Astrocyte (in vitro differentiated cells and primary cell): ENCODE results near the gene MYO1C. TPM values are rescaled to one million over a fixed set of nuclear protein-coding genes. Genes with fewer than 3 reads are reported as not detected.
A peak's percentile ranks its signal among the peaks of the same experiment; 100 is the strongest.

ENCODE experiments used
- DNase-seq: peaks from one replicate; pipeline ENCODE4 v3.0.0-alpha.2; 2010; ENCODE audit warnings: low read depth
- FAIRE-seq: peaks from 2 replicates; lab custom pipeline; 2011; peaks lifted over from hg19 to GRCh38; lab: Jason Lieb, UNC
- H2AFZ ChIP-seq: 2 replicates; pipeline ENCODE4 v1.6.0; 2012; ENCODE audit warnings: low read depth, low read length, inconsistent platforms
- H3K27ac ChIP-seq: 2 replicates; pipeline ENCODE4 v1.5.1; 2011; ENCODE audit warnings: low read depth, low read length, inconsistent platforms
- H3K27me3 ChIP-seq: 2 replicates; pipeline ENCODE4 v1.6.0; 2011; ENCODE audit warnings: low read length, inconsistent platforms; ENCODE audit not compliant: insufficient read depth
- H3K36me3 ChIP-seq: 2 replicates; pipeline ENCODE4 v1.5.1; 2011; ENCODE audit warnings: low read length, inconsistent platforms; ENCODE audit not compliant: insufficient read depth
- H3K4me1 ChIP-seq: 2 replicates; pipeline ENCODE4 v1.5.1; 2011; ENCODE audit warnings: low read length, inconsistent platforms; ENCODE audit not compliant: insufficient read depth
- H3K4me2 ChIP-seq: 2 replicates; pipeline ENCODE4 v1.6.0; 2012; ENCODE audit warnings: low read length, inconsistent platforms
- H3K4me3 ChIP-seq: 2 replicates; pipeline ENCODE4 v1.5.1; 2011; ENCODE audit warnings: low read depth, mild to moderate bottlenecking, low read length, inconsistent platforms; ENCODE audit not compliant: insufficient read depth
- H3K79me2 ChIP-seq: 2 replicates; pipeline ENCODE4 v1.6.0; 2012; ENCODE audit warnings: mild to moderate bottlenecking, low read length, inconsistent platforms; ENCODE audit not compliant: insufficient read depth
- H3K9ac ChIP-seq: 2 replicates; pipeline ENCODE4 v1.6.0; 2012; ENCODE audit warnings: mild to moderate bottlenecking, low read length, inconsistent platforms
- H3K9me3 ChIP-seq: 2 replicates; pipeline ENCODE4 v1.5.1; 2012; ENCODE audit warnings: low read depth, mild to moderate bottlenecking, low read length, inconsistent platforms; ENCODE audit not compliant: insufficient read depth
- H4K20me1 ChIP-seq: 2 replicates; pipeline ENCODE4 v1.6.0; 2012; ENCODE audit warnings: low read length, inconsistent platforms; ENCODE audit not compliant: insufficient read depth
- H3K27ac Mint-ChIP-seq: one replicate; pipeline ENCODE4 v1.8.0; 2021; ENCODE audit warnings: mild to moderate bottlenecking, mixed read lengths; ENCODE audit not compliant: unreplicated experiment
- H3K27me3 Mint-ChIP-seq: one replicate; pipeline ENCODE4 v1.8.0; 2021; ENCODE audit warnings: low read depth, mixed read lengths; ENCODE audit not compliant: unreplicated experiment
- H3K36me3 Mint-ChIP-seq: one replicate; pipeline ENCODE4 v1.8.0; 2021; ENCODE audit warnings: low read depth, mixed read lengths; ENCODE audit not compliant: unreplicated experiment
- H3K4me1 Mint-ChIP-seq: one replicate; pipeline ENCODE4 v1.8.0; 2021; ENCODE audit warnings: low read depth, mixed read lengths; ENCODE audit not compliant: unreplicated experiment
- H3K4me3 Mint-ChIP-seq: one replicate; pipeline ENCODE4 v1.8.0; 2021; ENCODE audit warnings: mild to moderate bottlenecking, moderate library complexity, mixed read lengths; ENCODE audit not compliant: unreplicated experiment
- H3K9me3 Mint-ChIP-seq: one replicate; pipeline ENCODE4 v1.8.0; 2021; ENCODE audit warnings: mild to moderate bottlenecking, mixed read lengths; ENCODE audit not compliant: unreplicated experiment
- CTCF ChIP-seq: IDR thresholded peaks from 2 replicates; pipeline ENCODE4 v1.5.1; 2011; ENCODE audit warnings: low read depth, mild to moderate bottlenecking, inconsistent platforms, low read length, moderate library complexity; ENCODE audit not compliant: insufficient read depth
- EZH2 ChIP-seq: IDR thresholded peaks from 2 replicates; pipeline ENCODE4 v1.6.1; 2012; ENCODE audit warnings: mild to moderate bottlenecking, low read length, inconsistent platforms; ENCODE audit not compliant: insufficient read depth
- total RNA-seq: library from RNA; stranded (reverse); gene quantifications from 2 replicates; pipeline ENCODE4 v1.2.1, GENCODE V29; 2021

The MYO1C gene
- total RNA-seq, 1 donor from 2014 or later, result 132 TPM

DNA sequence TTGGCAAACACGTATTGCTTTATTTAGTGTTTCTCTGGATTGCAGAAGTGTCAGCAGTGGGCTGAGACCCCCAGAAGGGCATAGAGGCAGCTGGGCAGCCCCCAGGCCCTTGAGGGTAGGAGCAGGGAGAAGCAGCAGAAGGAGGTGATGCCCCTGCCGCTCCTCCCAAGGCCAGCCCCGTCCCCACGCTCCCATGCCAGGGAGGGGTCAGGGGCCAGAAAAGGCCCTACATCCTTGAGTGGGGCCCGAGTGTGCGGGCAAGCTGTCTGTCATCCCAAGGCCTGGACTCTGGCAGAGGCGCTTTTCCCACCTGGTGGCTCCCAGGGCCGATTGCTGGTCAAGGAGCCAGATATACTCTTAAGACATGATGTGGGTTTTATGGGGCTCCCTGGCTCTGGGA lies 28.3 kb downstream of the MYO1C start:
- Histone ChIP-seq H4K20me1 (peaks cover 14% of the 10 kb centered on the region), H3K27me3 (no peaks in the 10 kb centered on the region), H3K9me3 (no peaks in the 10 kb centered on the region), H3K9ac (no peak overlapping the region), H3K4me1 (peaks cover 17% of the 10 kb centered on the region), H3K4me3 (no peak overlapping the region), H3K79me2 (no peaks in the 10 kb centered on the region), H3K36me3 (peaks cover 11% of the 10 kb centered on the region), H2AFZ (no peak overlapping the region), H3K4me2 (no peak overlapping the region), H3K27ac (no peak overlapping the region)
- no peak for DNase-seq
- Mint-ChIP-seq H3K4me1 (peaks cover 7% of the 10 kb centered on the region), H3K27ac (no peak overlapping the region), H3K27me3 (no peaks in the 10 kb centered on the region), H3K36me3 (peaks cover 29% of the 10 kb centered on the region), H3K9me3 (peaks cover 5% of the 10 kb centered on the region), H3K4me3 (no peak overlapping the region)
- no peak for TF ChIP-seq EZH2
- no peak for TF ChIP-seq CTCF
- no peak for FAIRE-seq

DNA sequence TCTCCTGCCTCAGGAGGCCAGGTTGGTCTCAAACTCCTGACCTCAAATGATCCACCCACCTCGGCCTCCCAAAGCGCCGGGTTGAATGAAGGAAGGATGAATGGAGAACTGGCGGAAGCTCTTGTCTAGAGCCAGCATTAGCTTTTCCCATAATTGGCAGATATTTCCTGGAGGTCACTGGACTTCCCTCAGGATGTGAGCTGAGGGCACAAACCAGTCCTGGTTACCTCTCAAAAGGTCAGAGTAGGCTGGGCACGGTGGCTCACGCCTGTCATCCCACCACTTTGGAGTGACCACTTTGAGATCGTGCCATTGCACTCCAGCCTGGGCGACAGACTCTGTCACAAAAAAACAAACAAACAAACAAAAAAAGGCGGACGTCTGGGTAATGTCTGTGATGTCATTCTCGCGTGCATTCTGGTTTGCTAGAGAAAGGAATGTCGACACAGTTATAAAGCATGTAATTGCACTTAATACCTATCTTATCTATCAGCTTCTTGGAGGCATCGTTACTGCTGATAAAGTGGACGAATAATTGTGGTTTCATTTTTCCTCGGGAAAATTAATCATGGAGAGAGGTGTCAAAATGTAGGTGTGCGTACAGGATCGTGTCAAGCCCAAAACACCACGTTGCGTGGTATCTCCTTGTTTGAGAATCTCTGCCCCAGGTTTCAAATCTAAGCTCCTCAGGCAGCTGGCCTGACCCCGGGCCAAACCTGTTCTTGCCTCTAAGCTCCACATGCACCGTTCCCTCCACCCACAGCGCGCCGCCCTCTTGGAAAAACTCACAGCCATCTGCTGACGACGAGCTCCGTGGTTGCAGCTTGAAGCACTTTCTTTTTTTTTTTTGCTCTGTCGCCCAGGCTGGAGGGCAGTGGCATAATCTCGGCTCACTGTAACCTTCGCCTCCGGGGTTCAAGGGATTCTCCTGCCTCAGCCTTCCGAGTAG lies 30.0 kb downstream of the MYO1C start:
- Mint-ChIP-seq H3K27ac (peak overlapping the region; percentile 55), H3K9me3 (peaks cover 5% of the 10 kb centered on the region), H3K4me1 (peaks cover 7% of the 10 kb centered on the region), H3K27me3 (no peaks in the 10 kb centered on the region), H3K4me3 (no peak overlapping the region), H3K36me3 (peaks cover 22% of the 10 kb centered on the region)
- peak; percentile 13 for FAIRE-seq
- H3K9ac ChIP-seq, result no peak overlapping the region
- DNase-seq, result peak; percentile 61
- H3K4me3 ChIP-seq, result no peak overlapping the region
- H2AFZ ChIP-seq, result no peak overlapping the region
- no peaks in the 10 kb centered on the region for H3K9me3 ChIP-seq
- H3K4me2 ChIP-seq, result no peak overlapping the region
- H3K36me3 ChIP-seq, result peaks cover 3% of the 10 kb centered on the region
- no peak overlapping the region for H3K27ac ChIP-seq
- H3K27me3 ChIP-seq, result no peaks in the 10 kb centered on the region
- H3K79me2 ChIP-seq, result no peaks in the 10 kb centered on the region
- no peaks in the 10 kb centered on the region for H4K20me1 ChIP-seq
- H3K4me1 ChIP-seq, result peaks cover 17% of the 10 kb centered on the region
- TF ChIP-seq CTCF (no peak), EZH2 (no peak)
